Measurements from ENCODE around the gene SECTM1.

Gene SECTM1

DNA sequence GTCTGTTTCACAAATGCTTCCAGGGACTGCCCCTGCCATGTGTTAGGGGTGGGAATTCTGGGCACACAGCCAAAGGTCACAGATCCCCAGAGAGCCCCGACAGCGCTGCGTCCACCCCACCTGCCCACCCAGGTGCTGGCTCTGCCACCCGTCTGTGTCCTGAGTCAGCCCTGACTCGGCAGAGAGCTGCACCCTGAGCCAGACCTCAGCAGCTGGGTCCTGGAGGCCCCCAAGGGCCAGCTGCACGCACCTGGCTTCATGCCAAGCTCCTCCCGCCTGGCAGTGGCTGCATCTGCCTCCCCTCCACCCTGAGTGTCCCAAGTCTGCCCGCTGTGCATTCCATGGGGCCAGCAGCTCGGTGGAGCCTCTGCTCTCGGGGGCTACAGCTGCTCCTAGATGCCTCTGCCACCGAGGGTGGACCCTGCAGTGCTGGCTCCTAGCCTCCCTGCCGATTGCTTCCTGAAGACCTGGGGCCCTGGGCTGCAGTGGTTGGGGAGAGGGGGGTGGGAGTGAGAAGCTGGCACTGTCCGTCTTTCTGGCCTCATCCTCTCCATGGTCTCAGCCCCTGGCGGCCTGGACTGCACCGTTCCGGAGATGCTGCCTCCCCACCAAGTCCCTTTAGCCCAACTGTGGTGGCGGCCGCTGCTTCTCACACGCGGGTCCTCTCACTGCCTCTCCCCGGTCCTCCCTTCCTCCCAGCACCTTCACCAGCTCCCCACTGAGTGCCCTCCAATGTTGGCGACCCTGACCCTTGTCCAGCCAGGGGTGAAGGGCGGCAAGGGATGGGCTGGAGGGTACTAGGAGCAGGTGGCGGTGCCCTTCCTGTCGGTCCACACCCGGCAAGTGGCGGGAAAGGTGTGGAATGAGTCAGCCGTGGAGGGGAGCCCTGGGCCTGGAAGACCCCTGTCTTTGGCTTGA, 3.0 kb downstream of the SECTM1 start:
- no peak for DNase-seq (ENCODE audit: extremely low spot score)
- ChIA-PET POLR2A (interaction anchor here (1.5 kb wide), 1 partner anchor 38 kb away, joined by 8 read pairs; no protein-coding TSS in a partner anchor), CTCF (interaction anchor here (0.7 kb wide), 1 partner anchor 94 kb away, joined by 5 read pairs; no protein-coding TSS in a partner anchor)
- TF ChIP-seq ELF4 (IDR thresholded peaks at IDR 0.05) (no peak), SUZ12 (IDR thresholded peaks at IDR 0.05) (no peak), CTBP1 (IDR thresholded peaks at IDR 0.05; ENCODE audit: borderline replicate concordance) (no peak), ARNT (IDR thresholded peaks at IDR 0.05) (no peak), NFRKB (IDR thresholded peaks at IDR 0.05) (no peak), LEF1 (IDR thresholded peaks at IDR 0.05; ENCODE audit: borderline replicate concordance) (no peak), L3MBTL2 (conservative IDR thresholded peaks at IDR 0.05) (no peak), FOXM1 (IDR thresholded peaks at IDR 0.05; ENCODE audit: borderline replicate concordance) (no peak), TARDBP (IDR thresholded peaks at IDR 0.05) (no peak), SP1 (IDR thresholded peaks at IDR 0.05) (no peak), BHLHE40 (IDR thresholded peaks at IDR 0.05; ENCODE audit: borderline replicate concordance) (no peak), FOXA1 (IDR thresholded peaks at IDR 0.05) (no peak), ZNF384 (IDR thresholded peaks at IDR 0.05) (no peak), HDGF (IDR thresholded peaks at IDR 0.05; ENCODE audit: borderline replicate concordance) (no peak), FOXK2 (IDR thresholded peaks at IDR 0.05) (no peak)

DNA sequence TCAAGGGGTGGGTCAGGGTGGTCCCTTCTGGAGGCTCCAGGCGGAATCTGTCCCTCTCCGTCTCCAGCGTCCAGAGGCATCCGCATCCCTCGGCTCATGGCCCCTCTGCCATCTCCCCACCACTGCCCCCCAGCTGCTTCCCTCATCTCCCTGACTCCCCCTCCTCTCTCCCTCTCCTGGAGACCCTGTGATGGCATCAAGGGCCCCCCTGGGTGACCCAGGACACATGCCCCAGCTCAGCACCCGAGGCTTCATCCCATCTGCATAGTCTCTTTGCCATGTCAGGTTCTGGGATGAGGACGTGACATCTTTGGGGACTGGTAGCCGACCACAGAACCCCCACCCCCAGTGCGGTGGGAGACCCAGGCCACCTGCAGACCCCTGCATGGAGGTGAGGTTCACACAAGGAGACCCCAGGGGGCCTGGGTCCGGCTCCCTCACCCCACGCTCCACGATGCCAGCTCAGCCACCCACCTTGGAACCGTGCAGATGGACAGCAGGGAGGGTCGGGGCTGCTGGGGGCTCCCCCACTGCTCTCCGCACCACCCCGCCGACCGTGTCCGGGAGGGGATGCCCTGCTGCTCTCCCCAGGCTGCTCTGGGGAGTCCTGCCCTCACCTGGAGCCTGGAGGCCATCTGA, 3.8 kb downstream of the SECTM1 start:
- no peak for DNase-seq (ENCODE audit: extremely low spot score)
- TF ChIP-seq, protein P1, sequence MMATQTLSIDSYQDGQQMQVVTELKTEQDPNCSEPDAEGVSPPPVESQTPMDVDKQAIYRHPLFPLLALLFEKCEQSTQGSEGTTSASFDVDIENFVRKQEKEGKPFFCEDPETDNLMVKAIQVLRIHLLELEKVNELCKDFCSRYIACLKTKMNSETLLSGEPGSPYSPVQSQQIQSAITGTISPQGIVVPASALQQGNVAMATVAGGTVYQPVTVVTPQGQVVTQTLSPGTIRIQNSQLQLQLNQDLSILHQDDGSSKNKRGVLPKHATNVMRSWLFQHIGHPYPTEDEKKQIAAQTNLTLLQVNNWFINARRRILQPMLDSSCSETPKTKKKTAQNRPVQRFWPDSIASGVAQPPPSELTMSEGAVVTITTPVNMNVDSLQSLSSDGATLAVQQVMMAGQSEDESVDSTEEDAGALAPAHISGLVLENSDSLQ (IDR thresholded peaks at IDR 0.05) = no peak
- TF ChIP-seq L3MBTL2 (conservative IDR thresholded peaks at IDR 0.05) (no peak), SP1 (IDR thresholded peaks at IDR 0.05) (no peak), LEF1 (IDR thresholded peaks at IDR 0.05; ENCODE audit: borderline replicate concordance) (no peak), ELF4 (IDR thresholded peaks at IDR 0.05) (no peak), TARDBP (IDR thresholded peaks at IDR 0.05) (no peak), BHLHE40 (IDR thresholded peaks at IDR 0.05; ENCODE audit: borderline replicate concordance) (no peak), ARNT (IDR thresholded peaks at IDR 0.05) (no peak)
- CTCF ChIA-PET = no interaction called here
- POLR2A ChIA-PET = interaction anchor here (1.5 kb wide), 1 partner anchor 37 kb away, joined by 8 read pairs; no protein-coding TSS in a partner anchor

DNA sequence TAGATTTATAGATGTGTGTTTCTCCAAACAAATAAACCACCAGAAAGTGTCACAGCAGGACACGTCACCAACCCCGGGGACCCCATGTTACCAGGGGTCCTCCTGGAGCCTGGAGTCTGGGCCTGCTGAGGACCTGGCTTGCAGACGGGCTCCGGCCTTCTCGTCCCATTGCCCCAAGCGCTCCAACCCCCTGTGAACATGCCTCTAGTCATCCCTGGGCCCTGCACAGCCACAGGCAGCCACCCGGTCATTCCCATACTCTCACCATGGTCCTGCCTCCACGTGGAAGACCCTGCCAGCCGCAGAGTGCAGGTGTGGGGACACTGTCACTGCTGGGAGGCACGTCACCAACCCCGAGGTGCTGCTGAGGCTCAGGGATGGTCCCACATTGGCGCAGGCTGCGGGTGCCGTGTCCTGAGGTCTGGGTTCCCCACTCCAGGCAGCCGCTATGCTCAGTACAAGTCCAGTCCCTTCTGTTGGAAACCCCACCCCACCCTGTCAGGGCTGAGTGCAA, 4.5 kb downstream of the SECTM1 start:
- DNase-seq (ENCODE audit: extremely low spot score) = no peak
- TF ChIP-seq L3MBTL2 (conservative IDR thresholded peaks at IDR 0.05) (no peak), NFRKB (IDR thresholded peaks at IDR 0.05) (no peak), SP1 (IDR thresholded peaks at IDR 0.05) (no peak), SUZ12 (IDR thresholded peaks at IDR 0.05) (no peak), FOXM1 (IDR thresholded peaks at IDR 0.05; ENCODE audit: borderline replicate concordance) (no peak), FOXA1 (IDR thresholded peaks at IDR 0.05) (no peak), LEF1 (IDR thresholded peaks at IDR 0.05; ENCODE audit: borderline replicate concordance) (no peak), FOXK2 (IDR thresholded peaks at IDR 0.05) (no peak), ZNF384 (IDR thresholded peaks at IDR 0.05) (no peak), TARDBP (IDR thresholded peaks at IDR 0.05) (no peak), HDGF (IDR thresholded peaks at IDR 0.05; ENCODE audit: borderline replicate concordance) (no peak), CTBP1 (IDR thresholded peaks at IDR 0.05; ENCODE audit: borderline replicate concordance) (no peak), ELF4 (IDR thresholded peaks at IDR 0.05) (no peak), ARNT (IDR thresholded peaks at IDR 0.05) (no peak), BHLHE40 (IDR thresholded peaks at IDR 0.05; ENCODE audit: borderline replicate concordance) (no peak)
- TF ChIP-seq, protein P1 (IDR thresholded peaks at IDR 0.05) = no peak
- ChIA-PET POLR2A (interaction anchor here (1.8 kb wide), 1 partner anchor 10 kb away, joined by 4 read pairs; no protein-coding TSS in a partner anchor), CTCF (no interaction called here)

DNA sequence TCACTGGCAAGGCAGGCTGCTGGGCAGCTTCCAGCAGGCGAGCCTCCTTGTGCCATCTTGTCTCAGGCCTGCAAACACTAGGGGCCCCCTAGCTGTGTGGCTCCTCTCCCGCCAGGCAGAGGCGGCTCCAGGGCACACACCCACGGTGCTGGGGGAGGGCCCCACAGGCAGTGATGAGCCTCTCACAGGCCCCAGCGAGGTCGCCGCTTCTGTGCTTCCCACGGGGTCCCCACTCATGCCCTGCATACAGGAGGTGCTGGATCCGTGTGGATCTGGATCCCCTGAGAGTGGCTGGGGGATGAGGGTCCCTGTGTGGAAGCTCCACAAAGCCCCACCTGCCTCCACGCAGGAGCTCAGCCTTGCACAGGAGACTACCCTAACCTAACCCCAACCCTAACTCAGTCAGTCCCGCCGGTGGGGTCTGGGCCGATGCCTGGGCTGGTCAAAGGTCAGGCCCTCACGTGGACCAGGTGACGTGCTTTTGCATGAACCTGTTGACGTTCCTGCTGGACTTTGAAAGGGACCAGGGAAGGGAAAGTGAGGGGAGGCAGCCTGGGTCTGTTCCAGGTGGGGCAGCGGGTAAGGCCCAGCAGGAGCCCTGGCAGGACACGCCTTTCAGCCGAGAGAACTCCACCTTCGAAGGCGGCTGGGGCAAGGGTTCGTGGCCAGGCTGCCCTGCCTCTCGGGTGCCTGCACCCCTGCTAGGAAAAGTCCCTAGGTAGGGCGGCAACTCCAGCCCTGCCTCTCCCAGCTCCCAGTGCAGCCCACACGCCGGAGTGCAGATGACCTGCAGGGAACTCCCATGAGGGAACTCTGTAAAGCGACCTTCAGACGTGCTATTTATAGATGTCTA, 5.2 kb downstream of the SECTM1 start:
- ChIA-PET POLR2A (interaction anchor here (1.8 kb wide), 1 partner anchor 11 kb away, joined by 4 read pairs; no protein-coding TSS in a partner anchor), CTCF (no interaction called here)
- DNase-seq (ENCODE audit: extremely low spot score) = no peak
- TF ChIP-seq L3MBTL2 (conservative IDR thresholded peaks at IDR 0.05) = no peak
- TF ChIP-seq, protein P1 (IDR thresholded peaks at IDR 0.05) = no peak
- TF ChIP-seq LEF1 (IDR thresholded peaks at IDR 0.05; ENCODE audit: borderline replicate concordance) = no peak

DNA sequence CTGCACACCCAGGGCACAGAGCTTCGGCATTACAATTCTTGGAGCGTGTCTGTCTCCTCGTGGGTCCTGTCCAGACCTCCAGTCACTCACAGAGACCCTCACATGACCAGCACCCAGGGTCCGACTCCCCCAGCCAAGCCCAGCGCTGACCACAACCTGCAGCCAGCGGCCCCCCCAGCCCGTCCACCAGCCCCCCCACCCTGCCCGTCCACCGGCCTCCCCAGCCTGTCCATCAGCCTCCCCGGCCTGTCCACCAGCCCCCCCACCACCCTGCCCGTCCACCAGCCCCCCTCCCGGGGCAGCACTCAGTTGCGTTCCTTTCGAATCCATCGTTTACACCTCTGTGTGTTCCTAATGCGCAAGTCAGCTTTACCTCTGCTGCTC, 5.8 kb downstream of the SECTM1 start:
- TF ChIP-seq BHLHE40 (IDR thresholded peaks at IDR 0.05; ENCODE audit: borderline replicate concordance) = no peak
- TF ChIP-seq CTBP1 (IDR thresholded peaks at IDR 0.05; ENCODE audit: borderline replicate concordance) = no peak
- no peak for TF ChIP-seq ARNT (IDR thresholded peaks at IDR 0.05)
- no peak for TF ChIP-seq SP1 (IDR thresholded peaks at IDR 0.05)
- TF ChIP-seq FOXK2 (IDR thresholded peaks at IDR 0.05) = no peak
- no peak for TF ChIP-seq NFRKB (IDR thresholded peaks at IDR 0.05)
- no peak for TF ChIP-seq FOXA1 (IDR thresholded peaks at IDR 0.05)
- TF ChIP-seq, protein P1 (IDR thresholded peaks at IDR 0.05) = no peak
- POLR2A ChIA-PET = interaction anchor here (1.8 kb wide), 1 partner anchor 11 kb away, joined by 4 read pairs; no protein-coding TSS in a partner anchor
- CTCF ChIA-PET = no interaction called here
- no peak for DNase-seq (ENCODE audit: extremely low spot score)

All from HEK293T (cell line).